ENCODE data around the gene GSK3A.

The GSK3A gene

GRCh38 chr19:42191855-42192254, 50.5 kb downstream of the GSK3A start (continued):
- peak; percentile 57 for TF ChIP-seq GLIS1 (tag by site-specific recombination; IDR thresholded peaks at IDR 0.05)
- TF ChIP-seq ZNF366 (tag by site-specific recombination; conservative IDR thresholded peaks at IDR 0.05): peak; percentile 93
- TF ChIP-seq ZBTB17 (tag by site-specific recombination; IDR thresholded peaks at IDR 0.05): peak; percentile 56
- no peak for TF ChIP-seq ZBTB48 (tag by site-specific recombination; IDR thresholded peaks at IDR 0.05)
- peak; percentile 53; the same call in 1 of the 2 replicates for TF ChIP-seq SP3 (tag by site-specific recombination; IDR thresholded peaks at IDR 0.05)
- TF ChIP-seq ZNF24 (tag by site-specific recombination; IDR thresholded peaks at IDR 0.05): peak; percentile 74; the same call in 1 of the 2 replicates
- peak; percentile 71 for TF ChIP-seq ZNF398 (tag by site-specific recombination; IDR thresholded peaks at IDR 0.05)
- 0 out of 2 replicates have a peak, but pooled peaks have one; percentile 28 for TF ChIP-seq ZNF335 (tag by site-specific recombination; conservative IDR thresholded peaks at IDR 0.05)
- TF ChIP-seq BCL11A (tag by site-specific recombination; IDR thresholded peaks at IDR 0.05; ENCODE audit: low read depth): peak; percentile 31; the same call in 1 of the 2 replicates
- peak; percentile 33; the same call in 1 of the 2 replicates for TF ChIP-seq KLF8 (tag by site-specific recombination; IDR thresholded peaks at IDR 0.05)
- TF ChIP-seq ZFP37 (tag by site-specific recombination; IDR thresholded peaks at IDR 0.05): peak; percentile 91
- no peak for TF ChIP-seq ZNF521 (tag by site-specific recombination; IDR thresholded peaks at IDR 0.05)
- TF ChIP-seq PRDM1 (tag by site-specific recombination; IDR thresholded peaks at IDR 0.05): 0 out of 2 replicates have a peak, but pooled peaks have one; percentile 44
- 0 out of 2 replicates have a peak, but pooled peaks have one; percentile 48 for TF ChIP-seq ZBTB10 (tag by site-specific recombination; IDR thresholded peaks at IDR 0.05)
- TF ChIP-seq ZNF660 (tag by site-specific recombination; IDR thresholded peaks at IDR 0.05): peak; percentile 54; the same call in 1 of the 2 replicates
- 0 out of 2 replicates have a peak, but pooled peaks have one; percentile 61 for TF ChIP-seq ZFP69B (tag by site-specific recombination; IDR thresholded peaks at IDR 0.05)
- TF ChIP-seq PRDM10 (tag by site-specific recombination; IDR thresholded peaks at IDR 0.05): peak; percentile 43; the same call in 1 of the 2 replicates
- TF ChIP-seq SP7 (tag by site-specific recombination; IDR thresholded peaks at IDR 0.05): peak; percentile 63
- TF ChIP-seq KLF7 (tag by site-specific recombination; IDR thresholded peaks at IDR 0.05; ENCODE audit: borderline replicate concordance): no peak
- no peak for TF ChIP-seq TCF7L2 (IDR thresholded peaks at IDR 0.05; ENCODE audit: borderline replicate concordance, low read depth, low read length)
- TF ChIP-seq ZNF239 (tag by site-specific recombination; IDR thresholded peaks at IDR 0.05): no peak
- TF ChIP-seq KLF10 (tag by site-specific recombination; IDR thresholded peaks at IDR 0.05): no peak
- peak; percentile 70; the same call in 1 of the 2 replicates for TF ChIP-seq INSM2 (tag by site-specific recombination; IDR thresholded peaks at IDR 0.05)
- no peak for TF ChIP-seq ZNF140 (tag by site-specific recombination; IDR thresholded peaks at IDR 0.05)
- peak; percentile 47; the same call in 1 of the 2 replicates for TF ChIP-seq ZBTB21 (tag by site-specific recombination; IDR thresholded peaks at IDR 0.05)
- TF ChIP-seq ZNF704 (tag by site-specific recombination; IDR thresholded peaks at IDR 0.05): no peak
- peak; percentile 68; the same call in 1 of the 2 replicates for TF ChIP-seq ZNF600 (tag by site-specific recombination; IDR thresholded peaks at IDR 0.05)
- no peak for TF ChIP-seq ZNF544 (tag by site-specific recombination; IDR thresholded peaks at IDR 0.05)
- 0 out of 2 replicates have a peak, but pooled peaks have one; percentile 54 for TF ChIP-seq ZNF692 (tag by site-specific recombination; IDR thresholded peaks at IDR 0.05)
